ENCODE data around the gene ADCK1.

The ADCK1 gene

DNA sequence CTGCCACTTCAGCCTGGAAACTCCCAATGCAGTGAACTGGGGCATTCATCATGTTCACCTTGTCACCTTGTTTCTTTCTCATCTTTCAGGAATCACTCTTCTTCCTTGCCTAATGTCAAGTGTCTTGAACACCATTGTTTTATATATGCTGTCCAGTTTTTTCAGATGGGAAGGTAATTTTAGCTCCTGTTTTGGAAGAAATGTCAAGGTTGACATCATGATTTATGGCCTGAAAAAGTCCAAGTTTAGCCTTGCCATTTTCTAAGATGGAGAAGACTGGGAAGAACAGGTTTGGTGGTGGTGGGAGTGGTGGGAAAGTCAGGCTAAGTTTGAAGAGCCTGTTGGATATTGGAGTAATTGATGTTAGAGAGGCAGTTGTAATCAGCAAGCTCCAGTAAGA lies 54.0 kb downstream of the ADCK1 start:
- no peak for TF ChIP-seq FOXM1 (IDR thresholded peaks at IDR 0.05; ENCODE audit: borderline replicate concordance, low read depth)
- no peak for TF ChIP-seq CEBPB (IDR thresholded peaks at IDR 0.05)
- no peak for TF ChIP-seq TAF1 (IDR thresholded peaks at IDR 0.05; ENCODE audit: low read depth)

GRCh38 chr14:77856941-77857340 lies 57.0 kb downstream of the ADCK1 start:
- TF ChIP-seq EGR1 (IDR thresholded peaks at IDR 0.05), result no peak

DNA sequence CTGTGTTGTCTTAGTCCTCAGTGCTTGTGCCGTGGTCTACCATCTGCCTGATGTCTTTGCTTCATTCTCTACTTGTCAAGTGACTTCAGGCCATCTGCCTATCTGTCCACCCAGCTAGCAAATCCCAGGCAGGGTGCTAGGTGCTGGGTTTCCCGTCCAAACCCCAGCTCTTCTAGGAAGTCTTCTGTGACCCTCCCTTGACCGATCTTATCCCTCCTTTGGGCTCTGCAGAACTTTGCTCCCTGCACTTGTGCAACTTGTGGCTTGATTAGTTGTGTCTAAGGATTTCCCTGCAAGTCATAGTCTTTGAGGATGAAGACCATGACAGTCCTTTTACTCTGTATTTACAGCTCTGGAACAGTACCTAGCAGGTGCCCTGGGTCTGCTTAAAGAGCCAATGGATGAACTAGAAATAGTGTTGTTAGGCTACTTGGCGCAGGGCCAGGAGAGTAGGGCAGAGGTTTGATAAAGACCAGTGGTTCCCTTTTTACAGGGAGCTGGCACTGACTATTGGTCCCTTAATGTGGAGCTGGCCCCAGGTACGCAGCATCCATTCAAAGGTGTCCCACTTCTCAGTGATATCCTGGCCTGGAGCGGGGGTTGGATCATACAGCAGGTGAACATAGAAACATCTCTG lies 60.1 kb downstream of the ADCK1 start:
- TF ChIP-seq FOXM1 (IDR thresholded peaks at IDR 0.05; ENCODE audit: borderline replicate concordance, low read depth) (no peak), ZBTB7A (IDR thresholded peaks at IDR 0.05; ENCODE audit: low read depth) (no peak), TEAD4 (IDR thresholded peaks at IDR 0.05) (no peak), NFIC (IDR thresholded peaks at IDR 0.05) (peak; percentile 41), CREB1 (IDR thresholded peaks at IDR 0.05; ENCODE audit: low read depth) (no peak)

- no peak for TF ChIP-seq USF1 (IDR thresholded peaks at IDR 0.05)
- no peak for TF ChIP-seq FOXM1 (IDR thresholded peaks at IDR 0.05; ENCODE audit: borderline replicate concordance, low read depth)
- TF ChIP-seq ZBTB7A (IDR thresholded peaks at IDR 0.05; ENCODE audit: low read depth), result no peak
- TF ChIP-seq CREB1 (IDR thresholded peaks at IDR 0.05; ENCODE audit: low read depth), result no peak
- TF ChIP-seq TEAD4 (IDR thresholded peaks at IDR 0.05), result no peak
- TF ChIP-seq TAF1 (IDR thresholded peaks at IDR 0.05; ENCODE audit: low read depth), result no peak
- no peak for TF ChIP-seq REST (IDR thresholded peaks at IDR 0.05; ENCODE audit: low read depth)
- no peak for TF ChIP-seq RAD21 (IDR thresholded peaks at IDR 0.05; ENCODE audit: low read depth)
These were observed 61.3 kb downstream of the ADCK1 start for GRCh38 chr14:77861201-77861600.

GRCh38 chr14:77862154-77862786 lies 62.4 kb downstream of the ADCK1 start:
- TF ChIP-seq TCF12 (IDR thresholded peaks at IDR 0.05; ENCODE audit: low read depth) (no peak), YY1 (IDR thresholded peaks at IDR 0.05; ENCODE audit: low read depth) (no peak), EGR1 (IDR thresholded peaks at IDR 0.05) (no peak), NFIC (IDR thresholded peaks at IDR 0.05) (no peak), TEAD4 (IDR thresholded peaks at IDR 0.05) (no peak), FOXM1 (IDR thresholded peaks at IDR 0.05; ENCODE audit: borderline replicate concordance, low read depth) (no peak), CREB1 (IDR thresholded peaks at IDR 0.05; ENCODE audit: low read depth) (no peak), RAD21 (IDR thresholded peaks at IDR 0.05; ENCODE audit: low read depth) (peak; percentile 79), EP300 (IDR thresholded peaks at IDR 0.05; ENCODE audit: borderline replicate concordance) (no peak), CEBPB (IDR thresholded peaks at IDR 0.05) (no peak), USF1 (IDR thresholded peaks at IDR 0.05) (no peak), MAX (IDR thresholded peaks at IDR 0.05) (no peak), TAF1 (IDR thresholded peaks at IDR 0.05; ENCODE audit: low read depth) (no peak), ZBTB7A (IDR thresholded peaks at IDR 0.05; ENCODE audit: low read depth) (peak; percentile 45; the same call in 1 of the 2 replicates), REST (IDR thresholded peaks at IDR 0.05; ENCODE audit: low read depth) (no peak)

GRCh38 chr14:77864085-77864484 lies 64.2 kb downstream of the ADCK1 start:
- TF ChIP-seq YY1 (IDR thresholded peaks at IDR 0.05; ENCODE audit: low read depth) (no peak), EP300 (IDR thresholded peaks at IDR 0.05; ENCODE audit: borderline replicate concordance) (no peak), TAF1 (IDR thresholded peaks at IDR 0.05; ENCODE audit: low read depth) (no peak), FOXM1 (IDR thresholded peaks at IDR 0.05; ENCODE audit: borderline replicate concordance, low read depth) (no peak), NFIC (IDR thresholded peaks at IDR 0.05) (no peak), TCF12 (IDR thresholded peaks at IDR 0.05; ENCODE audit: low read depth) (no peak), USF1 (IDR thresholded peaks at IDR 0.05) (no peak), REST (IDR thresholded peaks at IDR 0.05; ENCODE audit: low read depth) (no peak)
